B cell (primary cell): ENCODE data around the gene DSCAML1.

Experiments
- EZH2 ChIP-seq: IDR thresholded peaks from 2 replicates; pipeline ENCODE4 v1.6.1; 2012; ENCODE audit warnings: borderline replicate concordance, low read depth, mild to moderate bottlenecking, moderate library complexity, low read length; ENCODE audit not compliant: insufficient read depth, poor library complexity, severe bottlenecking
- TF ChIP-seq, protein P1 (sequence below): fragments of 200-600 bp; IDR thresholded peaks from one replicate; pipeline ENCODE4 v1.8.0; 2022; ENCODE audit warnings: antibody characterized with exemption, mild to moderate bottlenecking

DNA sequence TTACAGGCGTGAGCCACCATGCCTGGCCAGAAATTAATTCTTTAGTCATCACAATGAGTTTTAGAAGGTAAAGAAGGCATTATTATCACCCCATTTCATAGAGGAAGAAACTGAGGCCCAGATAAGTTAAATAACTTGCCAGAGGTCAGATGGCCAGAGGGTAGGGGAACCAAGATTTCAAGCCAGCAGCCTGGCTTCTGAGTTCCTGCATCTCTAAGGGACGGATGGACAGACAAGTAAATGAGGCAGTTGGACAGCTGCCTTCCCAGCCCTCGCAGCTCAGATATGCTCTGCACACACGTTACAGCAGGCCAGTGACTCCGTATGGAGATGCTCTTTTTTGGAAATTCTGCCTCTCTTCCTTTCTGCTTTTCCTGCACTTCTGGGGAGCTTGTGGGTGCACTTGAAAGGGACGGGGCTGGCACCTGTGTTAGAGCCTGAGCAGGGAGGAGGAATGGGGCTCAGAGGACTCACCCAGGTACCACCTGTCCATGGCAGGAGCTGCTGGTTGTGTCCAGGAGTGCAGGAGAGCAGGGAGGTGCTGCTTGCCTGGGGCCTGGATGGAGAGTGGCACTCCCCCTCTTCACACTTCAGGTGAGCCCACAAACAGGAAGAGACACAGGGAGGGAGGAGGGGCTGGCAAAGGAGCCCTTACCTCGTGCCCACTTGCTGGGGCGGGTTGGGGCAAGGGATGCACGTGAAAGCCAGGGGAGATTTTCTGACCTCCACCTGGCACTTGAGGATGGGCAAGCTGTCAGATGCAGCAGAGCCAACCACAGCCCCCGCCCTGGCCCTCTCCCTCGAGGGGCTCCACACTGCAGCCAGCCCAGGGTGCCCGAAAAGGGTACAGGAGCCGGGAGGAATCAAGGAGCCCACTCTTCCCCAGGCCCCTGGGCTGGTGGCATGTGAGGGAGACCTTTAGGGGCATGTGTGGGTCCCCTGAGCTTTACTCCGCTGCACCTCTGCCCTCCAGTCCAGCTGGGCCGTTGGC, 30.8 kb upstream of the DSCAML1 start:
- TF ChIP-seq, protein P1, sequence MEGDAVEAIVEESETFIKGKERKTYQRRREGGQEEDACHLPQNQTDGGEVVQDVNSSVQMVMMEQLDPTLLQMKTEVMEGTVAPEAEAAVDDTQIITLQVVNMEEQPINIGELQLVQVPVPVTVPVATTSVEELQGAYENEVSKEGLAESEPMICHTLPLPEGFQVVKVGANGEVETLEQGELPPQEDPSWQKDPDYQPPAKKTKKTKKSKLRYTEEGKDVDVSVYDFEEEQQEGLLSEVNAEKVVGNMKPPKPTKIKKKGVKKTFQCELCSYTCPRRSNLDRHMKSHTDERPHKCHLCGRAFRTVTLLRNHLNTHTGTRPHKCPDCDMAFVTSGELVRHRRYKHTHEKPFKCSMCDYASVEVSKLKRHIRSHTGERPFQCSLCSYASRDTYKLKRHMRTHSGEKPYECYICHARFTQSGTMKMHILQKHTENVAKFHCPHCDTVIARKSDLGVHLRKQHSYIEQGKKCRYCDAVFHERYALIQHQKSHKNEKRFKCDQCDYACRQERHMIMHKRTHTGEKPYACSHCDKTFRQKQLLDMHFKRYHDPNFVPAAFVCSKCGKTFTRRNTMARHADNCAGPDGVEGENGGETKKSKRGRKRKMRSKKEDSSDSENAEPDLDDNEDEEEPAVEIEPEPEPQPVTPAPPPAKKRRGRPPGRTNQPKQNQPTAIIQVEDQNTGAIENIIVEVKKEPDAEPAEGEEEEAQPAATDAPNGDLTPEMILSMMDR, result no peak
- no peak for TF ChIP-seq EZH2
